Retinal pigment epithelial cell (primary cell): ENCODE measurements around the gene GNA12.

Experiments
- DNase-seq: peaks from one replicate; pipeline ENCODE4 v3.0.0-alpha.2; 2010; ENCODE audit warnings: low read depth
- H3K4me3 ChIP-seq: 2 replicates; pipeline ENCODE4 v1.5.1; 2011; ENCODE audit warnings: mild to moderate bottlenecking, low read length, control low read depth, moderate library complexity
- CTCF ChIP-seq: conservative IDR thresholded peaks from 2 replicates; pipeline ENCODE4 v1.5.1; 2011; ENCODE audit warnings: low read depth, low read length, control low read depth, inconsistent platforms

GNA12 gene

GRCh38 chr7:2707481-2707880 is 136.6 kb downstream of the GNA12 start:
- DNase-seq, result no peak
- no peak overlapping the region for H3K4me3 ChIP-seq
- TF ChIP-seq CTCF, result no peak

- H3K4me3 ChIP-seq, result no peak overlapping the region
- TF ChIP-seq CTCF, result no peak
- no peak for DNase-seq
Observed at GRCh38 chr7:2706685-2707126, 137.4 kb downstream of the GNA12 start.

GRCh38 chr7:2705371-2706096 is 138.6 kb downstream of the GNA12 start:
- TF ChIP-seq CTCF, result no peak
- no peak for DNase-seq
- H3K4me3 ChIP-seq, result no peak overlapping the region

- H3K4me3 ChIP-seq, result no peak overlapping the region
- no peak for DNase-seq
- TF ChIP-seq CTCF, result no peak
Observed at GRCh38 chr7:2702594-2702957, 141.5 kb downstream of the GNA12 start.

- no peak for TF ChIP-seq CTCF
- peak; percentile 19 for DNase-seq
- H3K4me3 ChIP-seq, result no peak overlapping the region
Observed at GRCh38 chr7:2701832-2702593, 142.1 kb downstream of the GNA12 start.

GRCh38 chr7:2701424-2701823 is 142.7 kb downstream of the GNA12 start:
- DNase-seq, result no peak
- H3K4me3 ChIP-seq, result no peak overlapping the region
- TF ChIP-seq CTCF, result no peak
